GM19351 (cell line): Measurements from ENCODE around the gene HUWE1.
"Not testable (repeated sequence)": the region's sequence is repeated elsewhere in the genome, so short reads cannot be mapped to it uniquely, and the experiment has no call there.

Experiments used
- ATAC-seq: cut with Tn5 transposase; IDR thresholded peaks from one replicate; pipeline ENCODE4 v1.9.1; 2021; ENCODE audit warnings: mild to moderate bottlenecking, moderate library complexity; ENCODE audit not compliant: unreplicated experiment

Gene HUWE1

GRCh38 chrX:53538781-53539180 lies 147.7 kb downstream of the HUWE1 start:
- no peak for ATAC-seq

- not testable (repeated sequence) for ATAC-seq
These were observed 155.1 kb downstream of the HUWE1 start for GRCh38 chrX:53531255-53531966.

- no peak for ATAC-seq
These were observed 159.5 kb downstream of the HUWE1 start for GRCh38 chrX:53526999-53527398.

- no peak for ATAC-seq
These were observed 175.2 kb downstream of the HUWE1 start for GRCh38 chrX:53511322-53511721.

GRCh38 chrX:53504035-53504434 lies 182.5 kb downstream of the HUWE1 start:
- ATAC-seq = not testable (repeated sequence)

- no peak for ATAC-seq
These were observed 192.1 kb downstream of the HUWE1 start for GRCh38 chrX:53494436-53494835.

GRCh38 chrX:53486285-53486684 lies 200.2 kb downstream of the HUWE1 start:
- no peak for ATAC-seq

- no peak for ATAC-seq
These were observed 202.6 kb downstream of the HUWE1 start for GRCh38 chrX:53483838-53484405.

GRCh38 chrX:53483416-53483815 lies 203.1 kb downstream of the HUWE1 start:
- ATAC-seq = no peak
